ENCODE data around the gene STAG1. TPM values are rescaled to one million over a fixed set of nuclear protein-coding genes. Genes with fewer than 3 reads are reported as not detected.
"Not testable (repeated sequence)": the region's sequence is repeated elsewhere in the genome, so short reads cannot be mapped to it uniquely, and the experiment has no call there.

The STAG1 gene
- total and polyA plus RNA-seq, 2 of the 13 experiments (the other 11 are each of a cell fraction or from before 2014, with no cell fraction given): 6.2 to 25.9 TPM

DNA sequence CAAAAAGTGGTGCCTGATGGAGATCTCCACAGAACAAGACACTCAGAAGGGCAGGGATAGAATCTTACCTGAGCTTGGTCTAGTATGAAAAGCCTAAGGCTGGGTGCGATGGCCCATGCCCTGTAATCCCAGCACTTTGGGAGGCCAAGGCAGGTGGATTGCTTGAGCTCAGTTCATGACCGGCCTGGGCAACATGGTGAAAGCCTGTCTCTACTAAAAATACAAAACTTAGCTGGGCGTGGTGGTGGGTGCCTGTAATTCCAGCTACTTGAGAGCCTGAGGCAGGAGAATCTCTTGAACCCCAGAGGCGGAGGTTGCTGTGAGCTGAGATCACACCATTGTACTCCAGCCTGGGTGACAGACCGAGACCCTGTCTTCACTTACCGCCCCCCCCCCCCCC is 417.5 kb downstream of the STAG1 start:
- BruUV-seq (replicated peaks); H3K4me2 ChIP-seq (ENCODE audit: low read depth, low read length); H3K4me1 ChIP-seq (ENCODE audit: insufficient read depth, low read length); H2AFZ ChIP-seq (ENCODE audit: low read length); DNase-seq (ENCODE audit: low spot score); intact Hi-C loops (cut with micrococcal nuclease; ENCODE audit: unreplicated experiment); H3K9ac ChIP-seq (ENCODE audit: insufficient read depth, low read depth, low read length); H3K27ac ChIP-seq (ENCODE audit: extremely low read length, insufficient read depth, low read length); H3K27me3 ChIP-seq (ENCODE audit: control insufficient read depth in 1 of 2, insufficient read depth in 2 of 2, low read length in 2 of 2); H4K20me1 ChIP-seq (ENCODE audit: insufficient read depth, low read length); CTCF ChIA-PET (ENCODE audit: low intra/inter-chr PET ratio, low total read pairs); H3K79me2 ChIP-seq (ENCODE audit: insufficient read depth, low read length); in situ Hi-C loops (cut with HindIII; ENCODE audit: extremely low pct_ligation_motif_present, low pct_unique_long_range_greater_than_20kb); ATAC-seq; H3K9me3 ChIP-seq (ENCODE audit: low read length); H3K4me3 ChIP-seq (replicated peaks in 1 of 3; ENCODE audit: insufficient read depth in 1 of 3, low read depth in 2 of 3, low read length in 3 of 3); POLR2A ChIA-PET; FAIRE-seq: not testable (repeated sequence)
- H3K36me3 ChIP-seq (replicated peaks in 1 of 2; ENCODE audit: control insufficient read depth in 1 of 2, insufficient read depth in 2 of 2, low read length in 2 of 2): peaks cover 14 to 33% of the 10 kb centered on the region in 2 experiments; a peak in 4 of 5 replicates
- 94% methylated on average over 3 of the region's 6 CpGs for WGBS (ENCODE audit: low lambda C conversion rate)

DNA sequence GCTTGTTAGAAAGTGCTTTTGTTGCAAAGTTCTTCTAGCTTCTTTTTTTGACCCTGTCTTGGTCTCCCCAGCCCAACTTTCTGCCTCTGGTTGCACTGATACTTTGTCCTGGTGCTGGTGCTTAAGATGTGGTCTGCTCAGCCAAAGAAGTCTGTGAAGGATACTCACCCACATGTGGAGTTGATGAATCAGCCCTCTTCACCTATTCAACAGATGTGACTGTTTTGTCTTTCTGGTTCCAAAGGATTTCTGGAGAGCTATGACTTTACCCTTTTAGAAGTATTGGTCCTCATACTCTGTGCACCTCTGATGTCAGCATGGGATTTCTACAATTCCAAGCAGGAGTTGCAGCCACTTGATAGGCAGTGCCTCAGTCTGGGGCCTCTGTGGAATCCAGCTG is 418.0 kb downstream of the STAG1 start:
- ATAC-seq (no peak), DNase-seq (ENCODE audit: low spot score) (no peak), FAIRE-seq (no peak)
- intact Hi-C loops (cut with micrococcal nuclease; ENCODE audit: unreplicated experiment): no loop called here
- in situ Hi-C loops (cut with HindIII; ENCODE audit: extremely low pct_ligation_motif_present, low pct_unique_long_range_greater_than_20kb): no loop called here
- H2AFZ ChIP-seq (ENCODE audit: low read length): no peak overlapping the region
- no peaks in the 10 kb centered on the region for H4K20me1 ChIP-seq (ENCODE audit: insufficient read depth, low read length)
- H3K9ac ChIP-seq (ENCODE audit: insufficient read depth, low read depth, low read length): no peak overlapping the region
- no peaks in the 10 kb centered on the region for H3K9me3 ChIP-seq (ENCODE audit: low read length)
- H3K4me1 ChIP-seq (ENCODE audit: insufficient read depth, low read length): 0 out of 2 replicates have a peak, but pooled peaks cover 4% of the 10 kb centered on the region
- no peak overlapping the region for H3K4me3 ChIP-seq (replicated peaks in 1 of 3; ENCODE audit: insufficient read depth in 1 of 3, low read depth in 2 of 3, low read length in 3 of 3)
- BruUV-seq (replicated peaks): no TSS peak
- H3K27me3 ChIP-seq (ENCODE audit: control insufficient read depth in 1 of 2, insufficient read depth in 2 of 2, low read length in 2 of 2): no peaks in the 10 kb centered on the region
- CTCF ChIA-PET (ENCODE audit: low intra/inter-chr PET ratio, low total read pairs): no interaction called here
- H3K4me2 ChIP-seq (ENCODE audit: low read depth, low read length): no peak overlapping the region
- no peak overlapping the region for H3K27ac ChIP-seq (ENCODE audit: extremely low read length, insufficient read depth, low read length)
- peaks cover 15 to 38% of the 10 kb centered on the region in 2 experiments; a peak in 4 of 5 replicates for H3K36me3 ChIP-seq (replicated peaks in 1 of 2; ENCODE audit: control insufficient read depth in 1 of 2, insufficient read depth in 2 of 2, low read length in 2 of 2)
- no peak for TF ChIP-seq ARNT2 (CRISPR knock-in tag; IDR thresholded peaks at IDR 0.05; ENCODE audit: low read depth)
- TF ChIP-seq NR1H2 (CRISPR knock-in tag; IDR thresholded peaks at IDR 0.05; ENCODE audit: borderline replicate concordance, low read depth): no peak
- TF ChIP-seq, protein P1, sequence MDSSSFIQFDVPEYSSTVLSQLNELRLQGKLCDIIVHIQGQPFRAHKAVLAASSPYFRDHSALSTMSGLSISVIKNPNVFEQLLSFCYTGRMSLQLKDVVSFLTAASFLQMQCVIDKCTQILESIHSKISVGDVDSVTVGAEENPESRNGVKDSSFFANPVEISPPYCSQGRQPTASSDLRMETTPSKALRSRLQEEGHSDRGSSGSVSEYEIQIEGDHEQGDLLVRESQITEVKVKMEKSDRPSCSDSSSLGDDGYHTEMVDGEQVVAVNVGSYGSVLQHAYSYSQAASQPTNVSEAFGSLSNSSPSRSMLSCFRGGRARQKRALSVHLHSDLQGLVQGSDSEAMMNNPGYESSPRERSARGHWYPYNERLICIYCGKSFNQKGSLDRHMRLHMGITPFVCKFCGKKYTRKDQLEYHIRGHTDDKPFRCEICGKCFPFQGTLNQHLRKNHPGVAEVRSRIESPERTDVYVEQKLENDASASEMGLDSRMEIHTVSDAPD (CRISPR knock-in tag; IDR thresholded peaks at IDR 0.05): no peak
- no peak for TF ChIP-seq ZNF629 (CRISPR knock-in tag; conservative IDR thresholded peaks at IDR 0.05)
- no peak for TF ChIP-seq ZNF552 (CRISPR knock-in tag; IDR thresholded peaks at IDR 0.05; ENCODE audit: borderline replicate concordance)
- TF ChIP-seq ZNF558 (CRISPR knock-in tag; IDR thresholded peaks at IDR 0.05; ENCODE audit: borderline replicate concordance): no peak
- TF ChIP-seq, protein P2, sequence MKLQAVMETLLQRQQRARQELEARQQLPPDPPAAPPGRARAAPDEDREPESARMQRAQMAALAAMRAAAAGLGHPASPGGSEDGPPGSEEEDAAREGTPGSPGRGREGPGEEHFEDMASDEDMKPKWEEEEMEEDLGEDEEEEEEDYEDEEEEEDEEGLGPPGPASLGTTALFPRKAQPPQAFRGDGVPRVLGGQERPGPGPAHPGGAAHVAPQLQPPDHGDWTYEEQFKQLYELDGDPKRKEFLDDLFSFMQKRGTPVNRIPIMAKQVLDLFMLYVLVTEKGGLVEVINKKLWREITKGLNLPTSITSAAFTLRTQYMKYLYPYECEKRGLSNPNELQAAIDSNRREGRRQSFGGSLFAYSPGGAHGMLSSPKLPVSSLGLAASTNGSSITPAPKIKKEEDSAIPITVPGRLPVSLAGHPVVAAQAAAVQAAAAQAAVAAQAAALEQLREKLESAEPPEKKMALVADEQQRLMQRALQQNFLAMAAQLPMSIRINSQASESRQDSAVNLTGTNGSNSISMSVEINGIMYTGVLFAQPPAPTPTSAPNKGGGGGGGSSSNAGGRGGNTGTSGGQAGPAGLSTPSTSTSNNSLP (IDR thresholded peaks at IDR 0.05; ENCODE audit: low read depth, low read length): no peak
- no peak for TF ChIP-seq RBFOX2 (IDR thresholded peaks at IDR 0.05; ENCODE audit: low read depth, low read length)
- TF ChIP-seq ISL2 (CRISPR knock-in tag; IDR thresholded peaks at IDR 0.05): no peak
- TF ChIP-seq CBFB (CRISPR knock-in tag; IDR thresholded peaks at IDR 0.05): no peak
- POLR2A ChIA-PET: interaction anchor here (2.2 kb wide), 1 partner anchor 83 kb away, joined by 6 read pairs; no protein-coding TSS in a partner anchor
- no peaks in the 10 kb centered on the region for H3K79me2 ChIP-seq (ENCODE audit: insufficient read depth, low read length)

All from HepG2 (cell line).